ENCODE results near the gene IPO11.

GRCh38 chr5:62489471-62489870 is 76.9 kb downstream of the IPO11 start:
- TF ChIP-seq ATF2 (CRISPR knock-in tag; IDR thresholded peaks at IDR 0.05) (no peak), KAT8 (CRISPR knock-in tag; IDR thresholded peaks at IDR 0.05) (no peak)

Measured in HepG2 (cell line).